HFFc6 (cell line): ENCODE data around the gene POC1A. TPM values are rescaled to one million over a fixed set of nuclear protein-coding genes. Genes with fewer than 3 reads are reported as not detected.
A peak's percentile ranks its signal among the peaks of the same experiment; 100 is the strongest.

Experiments used
- DNase-seq: peaks from one replicate; pipeline ENCODE4 v3.0.0-alpha.2; 2018
- H3K27ac Mint-ChIP-seq: 2 replicates; pipeline ENCODE4 v1.8.0; 2020; ENCODE audit warnings: mild to moderate bottlenecking, mixed read lengths
- H3K27me3 Mint-ChIP-seq: 2 replicates; pipeline ENCODE4 v1.8.0; 2021; ENCODE audit warnings: mild to moderate bottlenecking, moderate library complexity, mixed read lengths; ENCODE audit not compliant: insufficient read depth
- H3K36me3 Mint-ChIP-seq: 2 replicates; pipeline ENCODE4 v1.8.0; 2021; ENCODE audit warnings: low read depth, mixed read lengths
- H3K4me1 Mint-ChIP-seq: 2 replicates; pipeline ENCODE4 v1.8.0; 2020; ENCODE audit warnings: low read depth, mixed read lengths
- H3K4me3 Mint-ChIP-seq: 2 replicates; pipeline ENCODE4 v1.8.0; 2020; ENCODE audit warnings: mild to moderate bottlenecking, moderate library complexity, mixed read lengths
- H3K9me3 Mint-ChIP-seq: 2 replicates; pipeline ENCODE4 v1.8.0; 2020; ENCODE audit warnings: mild to moderate bottlenecking, mixed read lengths
- CTCF ChIP-seq: fragments of 200-600 bp; sonication (generic); IDR thresholded peaks from 2 replicates; pipeline ENCODE4 v1.5.0; 2021; ENCODE audit warnings: antibody characterized with exemption, mild to moderate bottlenecking
- total RNA-seq, 6 experiments: library from RNA; stranded (reverse); fragmentation: NEBNext Ultra II Directional; extraction: Animal tissue kit (Norgen Biotek cat#: 25700); gene quantifications; 2 replicates in 1 of 6; 3 replicates in 5 of 6; pipeline ENCODE4 v1.2.3, GENCODE V29; 2021

Gene POC1A
- total RNA-seq, 6 experiments from 2014 or later: 11.0 to 21.3 (median 20.5) TPM

- DNase-seq: no peak
- no peaks in the 10 kb centered on the region for H3K36me3 Mint-ChIP-seq
- no peak overlapping the region for H3K4me3 Mint-ChIP-seq
- H3K9me3 Mint-ChIP-seq: no peaks in the 10 kb centered on the region
- no peak overlapping the region for H3K27ac Mint-ChIP-seq
- H3K27me3 Mint-ChIP-seq: no peaks in the 10 kb centered on the region; the same call in 1 of the 2 replicates
- H3K4me1 Mint-ChIP-seq: peaks cover 19% of the 10 kb centered on the region
- no peak for TF ChIP-seq CTCF
Observed at GRCh38 chr3:52069135-52069534, 85.1 kb downstream of the POC1A start.

- Mint-ChIP-seq H3K27me3 (no peaks in the 10 kb centered on the region; the same call in 1 of the 2 replicates), H3K27ac (no peak overlapping the region), H3K4me1 (peaks cover 20% of the 10 kb centered on the region), H3K4me3 (no peak overlapping the region), H3K9me3 (no peaks in the 10 kb centered on the region), H3K36me3 (no peaks in the 10 kb centered on the region)
- TF ChIP-seq CTCF: no peak
- DNase-seq: no peak
Observed at GRCh38 chr3:52068730-52069129, 85.5 kb downstream of the POC1A start.

- Mint-ChIP-seq H3K9me3 (no peaks in the 10 kb centered on the region), H3K27ac (peak overlapping the region; percentile 24; the same call in 1 of the 2 replicates), H3K27me3 (peaks cover 2% of the 10 kb centered on the region), H3K4me1 (peaks cover 26% of the 10 kb centered on the region), H3K36me3 (no peaks in the 10 kb centered on the region), H3K4me3 (no peak overlapping the region)
- no peak for TF ChIP-seq CTCF
- DNase-seq: no peak
Observed at GRCh38 chr3:52068055-52068571, 86.1 kb downstream of the POC1A start.

GRCh38 chr3:52067526-52067925 is 86.7 kb downstream of the POC1A start:
- H3K4me1 Mint-ChIP-seq: peaks cover 32% of the 10 kb centered on the region
- peak overlapping the region; percentile 24; the same call in 1 of the 2 replicates for H3K27ac Mint-ChIP-seq
- DNase-seq: no peak
- no peak for TF ChIP-seq CTCF
- no peak overlapping the region for H3K4me3 Mint-ChIP-seq
- H3K27me3 Mint-ChIP-seq: peaks cover 3% of the 10 kb centered on the region
- no peaks in the 10 kb centered on the region for H3K36me3 Mint-ChIP-seq
- H3K9me3 Mint-ChIP-seq: no peaks in the 10 kb centered on the region

GRCh38 chr3:52067046-52067445 is 87.2 kb downstream of the POC1A start:
- peaks cover 3% of the 10 kb centered on the region for H3K27me3 Mint-ChIP-seq
- no peak overlapping the region for H3K27ac Mint-ChIP-seq
- TF ChIP-seq CTCF: no peak
- no peak overlapping the region for H3K4me3 Mint-ChIP-seq
- no peaks in the 10 kb centered on the region for H3K36me3 Mint-ChIP-seq
- no peak for DNase-seq
- H3K4me1 Mint-ChIP-seq: peaks cover 36% of the 10 kb centered on the region
- H3K9me3 Mint-ChIP-seq: no peaks in the 10 kb centered on the region
